Calu3 (cell line): ENCODE measurements around the gene PCDHA2. TPM values are rescaled to one million over a fixed set of nuclear protein-coding genes. Genes with fewer than 3 reads are reported as not detected.

Source experiments
- BruUV-seq: library from RNA; stranded (reverse); fragments of 400-500 nt; replicated peaks from 2 replicates; lab custom pipeline; 2021; lab: Mats Ljungman, UMichigan
- CTCF ChIA-PET: fragments of 300-600 bp; sonication (Branson Sonifier 250); formaldehyde crosslinking; loops from one replicate; lab custom pipeline; 2022; ENCODE audit warnings: antibody characterized with exemption; lab: Charles Lee
- DNase-seq: peaks from one replicate; pipeline ENCODE4 v3.0.0; 2022
- H3K27ac Mint-ChIP-seq: one replicate; pipeline ENCODE4 v1.8.0; 2022; ENCODE audit warnings: mixed read lengths; ENCODE audit not compliant: unreplicated experiment
- H3K27me3 Mint-ChIP-seq: one replicate; pipeline ENCODE4 v1.8.0; 2022; ENCODE audit warnings: mixed read lengths; ENCODE audit not compliant: unreplicated experiment
- H3K36me3 Mint-ChIP-seq: one replicate; pipeline ENCODE4 v1.8.0; 2022; ENCODE audit warnings: mild to moderate bottlenecking, moderate library complexity, mixed read lengths; ENCODE audit not compliant: insufficient read depth, unreplicated experiment
- H3K4me1 Mint-ChIP-seq: one replicate; pipeline ENCODE4 v1.8.0; 2022; ENCODE audit warnings: mild to moderate bottlenecking, low read depth, mixed read lengths; ENCODE audit not compliant: unreplicated experiment
- H3K4me3 Mint-ChIP-seq: one replicate; pipeline ENCODE4 v1.8.0; 2022; ENCODE audit warnings: mild to moderate bottlenecking, low read depth, moderate library complexity, mixed read lengths; ENCODE audit not compliant: unreplicated experiment
- H3K9me3 Mint-ChIP-seq: one replicate; pipeline ENCODE4 v1.8.0; 2022; ENCODE audit warnings: low read depth, mixed read lengths; ENCODE audit not compliant: unreplicated experiment
- CTCF ChIP-seq: fragments of 200-600 bp; IDR thresholded peaks from one replicate; pipeline ENCODE4 v1.8.0; 2022; ENCODE audit warnings: antibody characterized with exemption; ENCODE audit not compliant: unreplicated experiment
- intact Hi-C: fragments of 100-400 bp; cut with micrococcal nuclease; formaldehyde crosslinking; loops from one replicate; pipeline ENCODE4 v1.10.0; 2022; ENCODE audit not compliant: unreplicated experiment
- total RNA-seq: library from RNA; stranded (reverse); gene quantifications from 2 replicates; pipeline ENCODE4 v1.2.3, GENCODE V29; 2022

PCDHA2 gene
- total RNA-seq, 1 experiment from 2014 or later: 0.19 TPM

GRCh38 chr5:140835622-140836510 lies 41.2 kb downstream of the PCDHA2 start:
- TF ChIP-seq CTCF: no peak
- intact Hi-C loops: no loop called here
- H3K27ac Mint-ChIP-seq: no peak overlapping the region
- H3K27me3 Mint-ChIP-seq: no peaks in the 10 kb centered on the region
- H3K4me1 Mint-ChIP-seq: no peaks in the 10 kb centered on the region
- no peak overlapping the region for H3K4me3 Mint-ChIP-seq
- CTCF ChIA-PET: no interaction called here
- peaks cover 21% of the 10 kb centered on the region for H3K9me3 Mint-ChIP-seq
- BruUV-seq: no TSS peak
- H3K36me3 Mint-ChIP-seq: peaks cover 4% of the 10 kb centered on the region
- DNase-seq: no peak

- H3K4me1 Mint-ChIP-seq: no peaks in the 10 kb centered on the region
- H3K27ac Mint-ChIP-seq: no peak within 1 kb of the TSS
- intact Hi-C loops: no loop called here
- DNase-seq: no peak
- no TSS peak for BruUV-seq
- peaks cover 16% of the 10 kb centered on the region for H3K9me3 Mint-ChIP-seq
- no peaks in the 10 kb centered on the region for H3K36me3 Mint-ChIP-seq
- CTCF ChIA-PET: no interaction called here
- no peaks in the 10 kb centered on the region for H3K27me3 Mint-ChIP-seq
- no peak within 1 kb of the TSS for H3K4me3 Mint-ChIP-seq
- TF ChIP-seq CTCF: no peak
Observed at GRCh38 chr5:140840978-140841962, 46.6 kb downstream of the PCDHA2 start, which contains the start of gene PCDHA8. Gene PCDHA8, plus strand, starts transcription at chr5:140841187. Its CDS starts 135 bp downstream, at chr5:140841322.

GRCh38 chr5:140842798-140843733 lies 48.4 kb downstream of the PCDHA2 start:
- no peak for TF ChIP-seq CTCF
- H3K27me3 Mint-ChIP-seq: no peaks in the 10 kb centered on the region
- no peak for DNase-seq
- CTCF ChIA-PET: no interaction called here
- H3K4me3 Mint-ChIP-seq: no peak overlapping the region
- no peak overlapping the region for H3K27ac Mint-ChIP-seq
- H3K4me1 Mint-ChIP-seq: no peaks in the 10 kb centered on the region
- no peaks in the 10 kb centered on the region for H3K36me3 Mint-ChIP-seq
- peaks cover 12% of the 10 kb centered on the region for H3K9me3 Mint-ChIP-seq
- intact Hi-C loops: no loop called here
- BruUV-seq: no TSS peak

Other genes starting within 250 kb of the PCDHA2 start
- gene EIF4EBP3, start 247.2 kb upstream of the PCDHA2 start, total RNA-seq: 14.1 and 18.8 TPM in 2 replicates
- 29.5 and 33.0 TPM in 2 replicates for gene SRA1, start 237.4 kb upstream of the PCDHA2 start, total RNA-seq
- gene APBB3, start 230.3 kb upstream of the PCDHA2 start, total RNA-seq: 15.1 and 15.7 TPM in 2 replicates
- gene SLC35A4, start 230.0 kb upstream of the PCDHA2 start, total RNA-seq: 80.6 and 93.6 TPM in 2 replicates
- 0.73 and 1.1 TPM in 2 replicates for gene CD14, start 161.7 kb upstream of the PCDHA2 start, total RNA-seq
- gene TMCO6, start 155.4 kb upstream of the PCDHA2 start, total RNA-seq: 28.5 and 30.9 TPM in 2 replicates
- 71.3 and 71.4 TPM in 2 replicates for gene NDUFA2, start 147.2 kb upstream of the PCDHA2 start, total RNA-seq
- 115 and 130 TPM in 2 replicates for gene IK, start 147.0 kb upstream of the PCDHA2 start, total RNA-seq
- 54.2 and 59.8 TPM in 2 replicates for gene WDR55, start 129.9 kb upstream of the PCDHA2 start, total RNA-seq
- 2.8 and 2.9 TPM in 2 replicates for gene DND1, start 121.3 kb upstream of the PCDHA2 start, total RNA-seq
- gene HARS1, start 103.5 kb upstream of the PCDHA2 start, total RNA-seq: 75.8 and 79.9 TPM in 2 replicates
- 45.1 TPM in 2 replicates for gene HARS2, start 103.4 kb upstream of the PCDHA2 start, total RNA-seq
- 75.9 and 83.3 TPM in 2 replicates for gene ZMAT2, start 94.4 kb upstream of the PCDHA2 start, total RNA-seq
- 0.73 and 0.83 TPM in 2 replicates for gene PCDHA1, start 8.7 kb upstream of the PCDHA2 start, total RNA-seq
- 0.10 and 0.31 TPM in 2 replicates for gene PCDHA3, start 6.2 kb downstream of the PCDHA2 start, total RNA-seq
- gene PCDHA4, start 12.2 kb downstream of the PCDHA2 start, total RNA-seq: 4.8 and 5.8 TPM in 2 replicates
- gene PCDHA5, start 26.8 kb downstream of the PCDHA2 start, total RNA-seq: 0.81 and 1.5 TPM in 2 replicates
- 0.66 and 1.2 TPM in 2 replicates for gene PCDHA6, start 33.1 kb downstream of the PCDHA2 start, total RNA-seq
- 0.95 and 1.2 TPM in 2 replicates for gene PCDHA7, start 39.4 kb downstream of the PCDHA2 start, total RNA-seq
- 1.1 and 1.3 TPM in 2 replicates for gene PCDHA8, start 46.3 kb downstream of the PCDHA2 start, total RNA-seq
- gene PCDHA9, start 53.5 kb downstream of the PCDHA2 start, total RNA-seq: 0.59 and 0.66 TPM in 2 replicates
- gene PCDHA10, start 61.0 kb downstream of the PCDHA2 start, total RNA-seq: 0.78 and 0.91 TPM in 2 replicates
- gene PCDHA11, start 74.1 kb downstream of the PCDHA2 start, total RNA-seq: 0.64 and 1.3 TPM in 2 replicates
- gene PCDHA12, start 80.5 kb downstream of the PCDHA2 start, total RNA-seq: 0.64 and 0.78 TPM in 2 replicates
- gene PCDHA13, start 87.3 kb downstream of the PCDHA2 start, total RNA-seq: 2.0 and 2.3 TPM in 2 replicates
- 2.8 and 3.7 TPM in 2 replicates for gene PCDHAC1, start 131.4 kb downstream of the PCDHA2 start, total RNA-seq
- gene PCDHAC2, start 171.6 kb downstream of the PCDHA2 start, total RNA-seq: 12.6 and 17.1 TPM in 2 replicates